ENCODE results near the gene PSMD2.
A peak's percentile ranks its signal among the peaks of the same experiment; 100 is the strongest.

PSMD2 gene

DNA sequence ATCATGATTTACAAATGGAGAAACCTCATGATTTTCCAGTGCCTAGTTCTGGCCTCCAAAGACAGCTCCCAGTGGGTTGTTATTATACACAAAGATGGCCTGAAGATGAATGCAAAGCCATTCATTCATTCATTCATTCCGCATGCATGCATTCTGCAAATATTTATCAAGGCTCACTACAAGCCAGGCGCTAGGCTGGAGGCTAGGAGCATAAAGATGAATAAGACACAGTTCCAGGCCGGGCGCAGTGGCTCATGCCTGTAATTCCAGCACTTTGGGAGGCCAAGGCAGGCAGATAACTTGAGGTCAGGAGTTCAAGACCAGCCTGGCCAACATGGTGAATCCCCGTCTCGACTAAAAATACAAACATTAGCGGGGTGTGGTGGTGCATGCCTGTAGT is 2.4 kb upstream of the PSMD2 start:
- DNase-seq (ENCODE audit: extremely low read depth, insufficient read length) = no peak
- no peak overlapping the region for H3K4me3 ChIP-seq (replicated peaks; ENCODE audit: low read depth, low read length)
- TF ChIP-seq, protein P1, sequence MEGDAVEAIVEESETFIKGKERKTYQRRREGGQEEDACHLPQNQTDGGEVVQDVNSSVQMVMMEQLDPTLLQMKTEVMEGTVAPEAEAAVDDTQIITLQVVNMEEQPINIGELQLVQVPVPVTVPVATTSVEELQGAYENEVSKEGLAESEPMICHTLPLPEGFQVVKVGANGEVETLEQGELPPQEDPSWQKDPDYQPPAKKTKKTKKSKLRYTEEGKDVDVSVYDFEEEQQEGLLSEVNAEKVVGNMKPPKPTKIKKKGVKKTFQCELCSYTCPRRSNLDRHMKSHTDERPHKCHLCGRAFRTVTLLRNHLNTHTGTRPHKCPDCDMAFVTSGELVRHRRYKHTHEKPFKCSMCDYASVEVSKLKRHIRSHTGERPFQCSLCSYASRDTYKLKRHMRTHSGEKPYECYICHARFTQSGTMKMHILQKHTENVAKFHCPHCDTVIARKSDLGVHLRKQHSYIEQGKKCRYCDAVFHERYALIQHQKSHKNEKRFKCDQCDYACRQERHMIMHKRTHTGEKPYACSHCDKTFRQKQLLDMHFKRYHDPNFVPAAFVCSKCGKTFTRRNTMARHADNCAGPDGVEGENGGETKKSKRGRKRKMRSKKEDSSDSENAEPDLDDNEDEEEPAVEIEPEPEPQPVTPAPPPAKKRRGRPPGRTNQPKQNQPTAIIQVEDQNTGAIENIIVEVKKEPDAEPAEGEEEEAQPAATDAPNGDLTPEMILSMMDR (IDR thresholded peaks at IDR 0.05; ENCODE audit: insufficient read depth, low read length, poor library complexity, severe bottlenecking) = no peak
- peaks cover 4% of the 10 kb centered on the region for H3K36me3 ChIP-seq (ENCODE audit: control insufficient read depth, insufficient read depth, low read length)
- H3K27me3 ChIP-seq (replicated peaks; ENCODE audit: control insufficient read depth, insufficient read depth, low read length) = no peaks in the 10 kb centered on the region

DNA sequence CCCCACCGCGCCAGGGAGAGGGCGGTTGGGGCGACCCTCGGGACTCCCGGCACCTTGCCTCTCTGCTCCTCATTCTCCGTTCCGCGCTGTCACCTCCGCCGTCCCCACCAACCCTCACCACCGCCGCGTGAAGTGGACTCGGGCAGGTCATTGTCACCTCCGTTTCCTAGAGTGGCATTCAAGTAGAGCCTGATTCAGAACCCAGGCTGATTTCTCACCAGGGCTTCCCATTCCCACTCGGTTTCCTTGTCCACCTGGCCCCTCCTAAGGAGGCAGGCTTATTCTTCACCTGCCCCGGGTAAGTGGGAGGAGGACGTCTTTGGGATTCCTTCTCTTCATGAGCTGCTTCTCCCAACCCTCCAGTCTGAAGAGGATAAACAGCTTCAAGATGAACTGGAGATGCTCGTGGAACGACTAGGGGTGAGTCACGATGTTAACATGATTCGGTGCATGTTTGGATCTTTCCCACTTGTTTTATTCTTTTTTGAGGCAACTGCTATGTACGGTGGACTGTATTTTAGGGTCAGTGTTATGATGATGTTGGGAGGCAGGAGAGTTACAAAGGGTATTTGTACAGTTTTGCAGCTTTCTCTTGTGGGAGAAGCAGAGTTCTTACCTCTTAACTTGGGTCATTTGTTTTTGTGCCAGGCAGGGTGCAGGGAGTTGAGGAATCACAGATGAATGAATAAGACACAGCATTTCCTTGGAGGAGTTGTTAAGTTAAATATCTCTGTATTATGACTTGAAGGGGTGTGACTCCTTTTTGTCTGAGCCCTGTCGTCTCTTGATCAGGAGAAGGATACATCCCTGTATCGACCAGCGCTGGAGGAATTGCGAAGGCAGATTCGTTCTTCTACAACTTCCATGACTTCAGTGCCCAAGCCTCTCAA is 692 bp downstream of the PSMD2 start:
- TF ChIP-seq, protein P1 (IDR thresholded peaks at IDR 0.05; ENCODE audit: insufficient read depth, low read length, poor library complexity, severe bottlenecking) = no peak
- H3K4me3 ChIP-seq (replicated peaks; ENCODE audit: low read depth, low read length) = peak overlapping the region; percentile 94
- H3K36me3 ChIP-seq (ENCODE audit: control insufficient read depth, insufficient read depth, low read length) = peaks cover 18% of the 10 kb centered on the region
- no peak for DNase-seq (ENCODE audit: extremely low read depth, insufficient read length)
- no peaks in the 10 kb centered on the region for H3K27me3 ChIP-seq (replicated peaks; ENCODE audit: control insufficient read depth, insufficient read depth, low read length)

DNA sequence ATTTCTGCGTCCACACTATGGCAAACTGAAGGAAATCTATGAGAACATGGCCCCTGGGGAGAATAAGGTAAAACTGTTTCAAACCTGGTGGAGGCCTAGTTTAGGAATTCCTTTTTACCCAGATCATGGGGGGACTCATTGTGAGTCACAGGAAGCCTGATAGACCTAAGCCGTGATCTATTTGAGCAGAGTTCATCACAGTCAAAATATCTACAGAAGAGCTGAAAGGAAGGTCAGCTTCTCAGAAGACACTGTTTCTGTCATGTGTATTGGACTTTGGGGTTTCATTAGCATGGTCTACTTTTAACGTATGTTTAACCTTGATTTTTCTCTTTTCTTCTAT is 1.3 kb downstream of the PSMD2 start:
- Histone ChIP-seq H3K4me3 (replicated peaks; ENCODE audit: low read depth, low read length) (peak overlapping the region; percentile 94), H3K36me3 (ENCODE audit: control insufficient read depth, insufficient read depth, low read length) (peaks cover 18% of the 10 kb centered on the region), H3K27me3 (replicated peaks; ENCODE audit: control insufficient read depth, insufficient read depth, low read length) (no peaks in the 10 kb centered on the region)
- TF ChIP-seq, protein P1 (IDR thresholded peaks at IDR 0.05; ENCODE audit: insufficient read depth, low read length, poor library complexity, severe bottlenecking) = no peak
- DNase-seq (ENCODE audit: extremely low read depth, insufficient read length) = no peak

DNA sequence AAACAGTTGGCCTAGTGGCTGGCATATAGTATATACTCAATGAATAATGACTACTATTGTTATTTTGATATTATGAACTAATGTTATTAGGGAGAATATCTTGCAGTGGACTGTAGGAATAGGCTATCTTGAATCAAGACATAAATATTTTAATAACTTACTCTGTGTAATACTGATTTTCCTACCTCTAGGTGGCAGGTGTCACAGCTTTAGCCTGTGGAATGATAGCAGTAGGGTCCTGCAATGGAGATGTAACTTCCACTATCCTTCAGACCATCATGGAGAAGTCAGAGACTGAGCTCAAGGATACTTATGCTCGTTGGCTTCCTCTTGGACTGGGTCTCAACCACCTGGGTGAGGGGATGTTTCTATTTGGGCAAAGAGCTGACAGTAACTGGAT is 6.5 kb downstream of the PSMD2 start:
- peaks cover 29% of the 10 kb centered on the region for H3K36me3 ChIP-seq (ENCODE audit: control insufficient read depth, insufficient read depth, low read length)
- H3K4me3 ChIP-seq (replicated peaks; ENCODE audit: low read depth, low read length) = no peak overlapping the region
- H3K27me3 ChIP-seq (replicated peaks; ENCODE audit: control insufficient read depth, insufficient read depth, low read length) = no peaks in the 10 kb centered on the region
- DNase-seq (ENCODE audit: extremely low read depth, insufficient read length) = no peak
- TF ChIP-seq, protein P1 (IDR thresholded peaks at IDR 0.05; ENCODE audit: insufficient read depth, low read length, poor library complexity, severe bottlenecking) = peak; percentile 39

DNA sequence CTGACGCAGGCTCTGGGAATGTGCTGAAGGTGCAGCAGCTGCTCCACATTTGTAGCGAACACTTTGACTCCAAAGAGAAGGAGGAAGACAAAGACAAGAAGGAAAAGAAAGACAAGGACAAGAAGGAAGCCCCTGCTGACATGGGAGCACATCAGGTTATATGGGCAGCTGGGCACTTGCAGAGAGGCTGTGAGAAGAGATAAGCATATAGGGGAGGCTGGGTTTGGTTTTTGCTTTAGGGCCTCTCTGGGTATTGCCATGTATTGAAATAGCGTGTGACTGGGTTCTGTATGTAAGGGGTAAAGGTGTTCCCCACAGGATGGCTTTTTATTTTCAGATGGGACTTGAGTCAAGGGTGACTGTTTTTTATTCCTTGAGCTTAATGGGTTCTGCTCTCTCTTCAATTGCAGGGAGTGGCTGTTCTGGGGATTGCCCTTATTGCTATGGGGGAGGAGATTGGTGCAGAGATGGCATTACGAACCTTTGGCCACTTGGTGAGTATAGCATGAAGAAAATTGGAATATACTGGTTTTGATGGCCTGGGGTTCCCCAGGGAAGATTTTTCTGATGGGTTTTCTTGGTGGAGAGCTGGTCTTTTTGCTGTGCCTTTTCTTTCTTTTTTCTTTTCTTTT is 7.4 kb downstream of the PSMD2 start:
- Histone ChIP-seq H3K36me3 (ENCODE audit: control insufficient read depth, insufficient read depth, low read length) (peaks cover 27% of the 10 kb centered on the region), H3K27me3 (replicated peaks; ENCODE audit: control insufficient read depth, insufficient read depth, low read length) (no peaks in the 10 kb centered on the region), H3K4me3 (replicated peaks; ENCODE audit: low read depth, low read length) (no peak overlapping the region)
- TF ChIP-seq, protein P1 (IDR thresholded peaks at IDR 0.05; ENCODE audit: insufficient read depth, low read length, poor library complexity, severe bottlenecking) = no peak
- DNase-seq (ENCODE audit: extremely low read depth, insufficient read length) = no peak
